Measurements from ENCODE around the gene C2orf76.

DNA sequence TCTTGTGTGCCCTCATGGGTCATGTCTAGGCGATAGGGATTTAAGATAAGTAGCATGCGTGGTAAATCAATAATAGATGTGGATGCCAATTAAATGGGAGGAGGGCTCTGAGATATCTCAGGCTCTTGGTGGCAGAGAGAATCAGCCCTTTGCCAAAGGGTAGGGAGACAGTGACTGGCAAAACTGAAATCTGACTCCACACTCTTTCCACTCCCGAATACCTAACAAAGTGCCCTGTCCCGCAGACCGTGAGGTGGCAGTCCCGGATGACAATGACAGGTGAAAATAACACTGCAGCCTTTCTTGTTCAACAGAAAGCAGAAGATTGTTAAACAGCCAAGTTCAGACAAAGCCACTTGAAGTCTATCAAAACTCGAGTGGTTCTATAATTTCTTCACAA is 47.0 kb downstream of the C2orf76 start:
- TF ChIP-seq, protein P1, sequence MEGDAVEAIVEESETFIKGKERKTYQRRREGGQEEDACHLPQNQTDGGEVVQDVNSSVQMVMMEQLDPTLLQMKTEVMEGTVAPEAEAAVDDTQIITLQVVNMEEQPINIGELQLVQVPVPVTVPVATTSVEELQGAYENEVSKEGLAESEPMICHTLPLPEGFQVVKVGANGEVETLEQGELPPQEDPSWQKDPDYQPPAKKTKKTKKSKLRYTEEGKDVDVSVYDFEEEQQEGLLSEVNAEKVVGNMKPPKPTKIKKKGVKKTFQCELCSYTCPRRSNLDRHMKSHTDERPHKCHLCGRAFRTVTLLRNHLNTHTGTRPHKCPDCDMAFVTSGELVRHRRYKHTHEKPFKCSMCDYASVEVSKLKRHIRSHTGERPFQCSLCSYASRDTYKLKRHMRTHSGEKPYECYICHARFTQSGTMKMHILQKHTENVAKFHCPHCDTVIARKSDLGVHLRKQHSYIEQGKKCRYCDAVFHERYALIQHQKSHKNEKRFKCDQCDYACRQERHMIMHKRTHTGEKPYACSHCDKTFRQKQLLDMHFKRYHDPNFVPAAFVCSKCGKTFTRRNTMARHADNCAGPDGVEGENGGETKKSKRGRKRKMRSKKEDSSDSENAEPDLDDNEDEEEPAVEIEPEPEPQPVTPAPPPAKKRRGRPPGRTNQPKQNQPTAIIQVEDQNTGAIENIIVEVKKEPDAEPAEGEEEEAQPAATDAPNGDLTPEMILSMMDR (conservative IDR thresholded peaks at IDR 0.05 in 1 of 2, IDR thresholded peaks at IDR 0.05 in 1 of 2; ENCODE audit: extremely low read depth in 1 of 2, insufficient read depth in 1 of 2, low read depth in 1 of 2, low read length in 2 of 2): no peak
- TF ChIP-seq EZH2 (IDR thresholded peaks at IDR 0.05; ENCODE audit: borderline replicate concordance, low read length): no peak
